SU-DHL-6 (cell line): ENCODE results near the gene SYNDIG1.

Experiments
- H2AFZ ChIP-seq: fragments of 200-600 bp; sonication (generic); 2 replicates; pipeline ENCODE4 v1.6.1; 2014; ENCODE audit warnings: low read depth, mild to moderate bottlenecking, moderate library complexity, mixed read lengths, antibody characterized with exemption, low read length; ENCODE audit not compliant: severe bottlenecking
- H3F3A ChIP-seq: fragments of 200-600 bp; shearing (Covaris generic); 2 replicates; pipeline ENCODE4 v1.6.0; 2016; ENCODE audit warnings: antibody characterized with exemption, mild to moderate bottlenecking; ENCODE audit not compliant: insufficient read depth
- H3K27ac ChIP-seq: fragments of 200-600 bp; sonication (generic); 2 replicates; pipeline ENCODE4 v1.5.1; 2016; ENCODE audit warnings: low read depth, mild to moderate bottlenecking, low read length, moderate library complexity, mixed read lengths
- H3K27me3 ChIP-seq: fragments of 200-600 bp; sonication (generic), shearing (Covaris generic); 2 replicates; pipeline ENCODE4 v1.6.0; 2014; ENCODE audit warnings: mild to moderate bottlenecking, low read length
- H3K36me3 ChIP-seq: fragments of 200-600 bp; sonication (generic); 2 replicates; pipeline ENCODE4 v1.6.1; 2014; ENCODE audit warnings: mild to moderate bottlenecking, low read length, mixed read lengths
- H3K4me2 ChIP-seq: fragments of 300-600, 200-600 bp; shearing (Covaris generic), sonication (generic); 2 replicates; pipeline ENCODE4 v1.6.0; 2014; ENCODE audit warnings: low read length, low read depth, mild to moderate bottlenecking; ENCODE audit not compliant: poor library complexity, severe bottlenecking
- H3K4me3 ChIP-seq: fragments of 200-600 bp; sonication (generic); 2 replicates; pipeline ENCODE4 v1.5.1; 2014; ENCODE audit warnings: antibody characterized with exemption, low read length, mild to moderate bottlenecking, mixed read lengths; ENCODE audit not compliant: insufficient read depth, poor library complexity, severe bottlenecking
- H3K79me2 ChIP-seq: fragments of 200-600 bp; sonication (generic); 2 replicates; pipeline ENCODE4 v1.6.1; 2014; ENCODE audit warnings: mild to moderate bottlenecking, low read length, moderate library complexity; ENCODE audit not compliant: insufficient read depth
- H3K9ac ChIP-seq: fragments of 200-600 bp; sonication (generic); 2 replicates; pipeline ENCODE4 v1.7.0; 2014; ENCODE audit warnings: mild to moderate bottlenecking, low read length
- H3K9me2 ChIP-seq: fragments of 200-600 bp; sonication (generic); replicated peaks from 2 replicates; pipeline ENCODE4 v1.6.1; 2014; ENCODE audit warnings: low read length; ENCODE audit not compliant: insufficient read depth
- H3K9me3 ChIP-seq: fragments of 200-600 bp; sonication (generic); 2 replicates; pipeline ENCODE4 v1.6.1; 2014; ENCODE audit warnings: low read length, mixed read lengths; ENCODE audit not compliant: insufficient read depth
- H4K20me1 ChIP-seq: fragments of 200-600 bp; sonication (generic); 2 replicates; pipeline ENCODE4 v1.6.1; 2014; ENCODE audit warnings: low read depth, mild to moderate bottlenecking, antibody characterized with exemption, low read length, moderate library complexity, mixed read lengths
- CTCF ChIP-seq: fragments of 200-600 bp; sonication (generic); IDR thresholded peaks from one replicate; pipeline ENCODE4 v1.5.1; 2017; ENCODE audit warnings: antibody characterized with exemption, mild to moderate bottlenecking, low read length, moderate library complexity; ENCODE audit not compliant: insufficient read depth, poor library complexity, severe bottlenecking
- EZH2phosphoT487 ChIP-seq: fragments of 200-600 bp; sonication (generic), shearing (Covaris generic); conservative IDR thresholded peaks from 2 replicates; pipeline ENCODE4 v1.6.1; 2018; ENCODE audit warnings: mild to moderate bottlenecking, antibody characterized with exemption, low read length, moderate library complexity, mixed read lengths

SYNDIG1 gene

GRCh38 chr20:24702501-24703283 lies 233.3 kb downstream of the SYNDIG1 start:
- H3K4me3 ChIP-seq: no peak overlapping the region
- H3K9ac ChIP-seq: no peak overlapping the region
- H3K9me3 ChIP-seq: no peaks in the 10 kb centered on the region
- H3K9me2 ChIP-seq: no peaks in the 10 kb centered on the region
- no peaks in the 10 kb centered on the region for H3K79me2 ChIP-seq
- H3K27ac ChIP-seq: no peak overlapping the region
- TF ChIP-seq CTCF (no peak), EZH2phosphoT487 (no peak)
- no peak overlapping the region for H2AFZ ChIP-seq
- no peaks in the 10 kb centered on the region for H3F3A ChIP-seq
- H4K20me1 ChIP-seq: no peaks in the 10 kb centered on the region
- no peaks in the 10 kb centered on the region for H3K36me3 ChIP-seq
- no peaks in the 10 kb centered on the region for H3K27me3 ChIP-seq
- H3K4me2 ChIP-seq: no peak overlapping the region

GRCh38 chr20:24703284-24703610 lies 233.8 kb downstream of the SYNDIG1 start:
- no peak overlapping the region for H3K9ac ChIP-seq
- no peaks in the 10 kb centered on the region for H4K20me1 ChIP-seq
- H3K27me3 ChIP-seq: no peaks in the 10 kb centered on the region
- no peaks in the 10 kb centered on the region for H3K36me3 ChIP-seq
- H3F3A ChIP-seq: no peaks in the 10 kb centered on the region
- no peak overlapping the region for H2AFZ ChIP-seq
- H3K27ac ChIP-seq: no peak overlapping the region
- no peak overlapping the region for H3K4me3 ChIP-seq
- H3K79me2 ChIP-seq: no peaks in the 10 kb centered on the region
- TF ChIP-seq CTCF: no peak
- TF ChIP-seq EZH2phosphoT487: no peak
- H3K9me2 ChIP-seq: no peaks in the 10 kb centered on the region
- H3K9me3 ChIP-seq: no peaks in the 10 kb centered on the region
- H3K4me2 ChIP-seq: no peak overlapping the region

DNA sequence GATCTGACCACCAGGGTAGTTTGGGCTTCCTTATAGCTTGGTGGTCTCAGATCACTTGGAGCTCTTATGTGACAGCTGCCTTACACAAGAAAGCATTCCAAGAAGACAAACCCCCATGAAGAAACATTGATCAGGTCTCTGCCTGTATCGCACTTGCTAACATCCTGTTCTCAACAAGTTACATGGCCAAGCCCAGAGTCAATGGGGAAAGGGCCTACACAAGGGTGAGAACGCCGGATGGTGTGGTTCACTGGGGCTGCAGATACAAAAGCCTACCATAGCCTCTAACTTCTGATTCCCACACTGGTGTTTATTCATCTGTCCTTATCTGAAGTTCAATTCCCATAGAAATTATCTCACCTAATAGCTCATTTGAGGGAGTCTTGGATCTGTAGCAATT lies 235.5 kb downstream of the SYNDIG1 start:
- Histone ChIP-seq H3K9ac (no peak overlapping the region), H3K9me2 (no peaks in the 10 kb centered on the region), H3K4me2 (no peak overlapping the region), H3K4me3 (no peak overlapping the region), H2AFZ (no peak overlapping the region), H4K20me1 (no peaks in the 10 kb centered on the region), H3K27ac (no peak overlapping the region), H3K79me2 (no peaks in the 10 kb centered on the region), H3F3A (no peaks in the 10 kb centered on the region), H3K9me3 (no peaks in the 10 kb centered on the region), H3K36me3 (no peaks in the 10 kb centered on the region), H3K27me3 (no peaks in the 10 kb centered on the region)
- TF ChIP-seq CTCF (no peak), EZH2phosphoT487 (no peak)
